ENCODE data around the gene MIEF1. TPM values are rescaled to one million over a fixed set of nuclear protein-coding genes. Genes with fewer than 3 reads are reported as not detected.

The MIEF1 gene
- total RNA-seq, 2 experiments from 2014 or later = 19.8 to 20.4 TPM

DNA sequence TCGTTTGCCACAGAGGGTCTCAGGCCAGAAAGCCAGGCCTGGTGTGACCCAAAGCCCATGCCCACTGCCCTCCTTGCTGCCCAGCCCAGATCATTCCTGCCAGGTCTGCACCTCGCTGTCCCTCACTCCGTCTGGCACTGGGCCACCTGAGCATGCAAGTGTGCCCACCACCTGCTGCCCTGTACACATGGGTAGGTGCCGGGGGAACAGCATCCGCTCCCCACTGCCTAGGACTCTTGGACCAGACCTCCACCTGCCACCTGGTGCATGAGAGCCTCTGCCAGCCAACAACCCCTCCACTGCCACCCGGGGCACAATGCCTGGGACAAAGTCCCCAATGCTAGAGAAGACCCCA is 32.8 kb upstream of the MIEF1 start:
- H3K4me1 Mint-ChIP-seq (ENCODE audit: low read depth) = peaks cover 18% of the 10 kb centered on the region
- intact Hi-C loops (cut with DNase I, micrococcal nuclease) = no loop called here
- no peak overlapping the region for H3K27ac ChIP-seq (ENCODE audit: low read depth in 1 of 2, low read length in 2 of 2)
- no peaks in the 10 kb centered on the region for H3K9me3 ChIP-seq (ENCODE audit: control insufficient read depth in 1 of 2, insufficient read depth in 1 of 2, low read length in 2 of 2)
- DNase-seq (no peak), ATAC-seq (ENCODE audit: poor library complexity) (no peak)
- TF ChIP-seq CTCF (IDR thresholded peaks at IDR 0.05) = no peak
- ChIA-PET CTCF (no interaction called here), POLR2A (no interaction called here)
- H3K36me3 Mint-ChIP-seq (ENCODE audit: low read depth) = no peaks in the 10 kb centered on the region
- no peaks in the 10 kb centered on the region for H3K9me3 Mint-ChIP-seq
- peaks cover 21% of the 10 kb centered on the region for H3K4me1 ChIP-seq (ENCODE audit: insufficient read depth, low read length)
- H3K27ac Mint-ChIP-seq = no peak overlapping the region
- H3K4me3 ChIP-seq (ENCODE audit: low read length) = no peak overlapping the region
- H3K27me3 ChIP-seq (ENCODE audit: control insufficient read depth in 1 of 2, insufficient read depth in 2 of 2, low read length in 2 of 2) = no peaks in the 10 kb centered on the region
- no peak overlapping the region for H3K4me3 Mint-ChIP-seq
- H3K36me3 ChIP-seq (ENCODE audit: insufficient read depth, low read length) = no peaks in the 10 kb centered on the region
- no peaks in the 10 kb centered on the region for H3K27me3 Mint-ChIP-seq

DNA sequence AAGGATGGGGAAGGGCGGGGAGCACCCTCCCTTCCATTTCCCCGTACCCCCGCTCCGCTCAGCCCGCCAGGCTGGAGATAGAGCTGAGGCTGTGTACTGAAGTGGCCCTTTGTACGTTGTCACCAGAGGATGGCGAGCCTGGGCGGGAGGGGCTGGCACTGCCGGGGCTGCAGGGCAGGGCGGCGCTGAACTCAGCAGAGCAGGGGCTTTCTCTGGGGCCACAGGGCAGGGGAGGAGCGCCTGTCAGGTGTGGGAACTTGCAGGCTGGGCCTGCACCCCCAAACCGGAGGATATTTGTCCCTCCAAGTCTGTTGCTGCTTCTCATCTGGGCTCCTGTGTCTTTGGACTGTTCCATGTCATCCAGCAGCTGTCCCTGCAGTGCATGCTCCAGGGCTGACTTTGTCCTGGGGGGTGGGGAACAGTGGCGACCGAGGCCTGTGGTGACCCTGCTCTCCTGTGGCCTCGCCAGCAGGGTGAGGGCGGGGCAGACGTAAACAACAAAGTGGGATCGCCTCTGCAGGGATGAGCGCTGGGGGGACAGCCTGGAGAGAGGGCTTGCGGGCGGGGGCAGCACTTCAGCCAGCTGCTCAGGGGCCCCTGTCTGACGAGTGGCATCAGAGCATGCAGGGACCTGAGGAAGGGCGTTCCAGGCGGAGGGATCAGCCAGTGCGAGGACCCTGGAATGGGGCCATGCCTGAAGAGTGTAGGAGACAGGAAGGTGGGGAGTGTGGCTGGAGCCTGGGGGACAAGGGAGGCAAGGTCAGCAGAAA is 32.2 kb upstream of the MIEF1 start:
- H3K36me3 ChIP-seq (ENCODE audit: insufficient read depth, low read length) = no peaks in the 10 kb centered on the region
- no peaks in the 10 kb centered on the region for H3K36me3 Mint-ChIP-seq (ENCODE audit: low read depth)
- no peak overlapping the region for H3K4me3 ChIP-seq (ENCODE audit: low read length)
- ChIA-PET POLR2A (no interaction called here), CTCF (no interaction called here)
- H3K27me3 Mint-ChIP-seq = no peaks in the 10 kb centered on the region
- H3K4me1 ChIP-seq (ENCODE audit: insufficient read depth, low read length) = peaks cover 21% of the 10 kb centered on the region
- no peak overlapping the region for H3K27ac Mint-ChIP-seq
- ATAC-seq (ENCODE audit: poor library complexity) (no peak), DNase-seq (no peak)
- peaks cover 18% of the 10 kb centered on the region for H3K4me1 Mint-ChIP-seq (ENCODE audit: low read depth)
- no peak overlapping the region for H3K4me3 Mint-ChIP-seq
- intact Hi-C loops (cut with DNase I, micrococcal nuclease) = no loop called here
- no peak for TF ChIP-seq CTCF (IDR thresholded peaks at IDR 0.05)
- H3K9me3 ChIP-seq (ENCODE audit: control insufficient read depth in 1 of 2, insufficient read depth in 1 of 2, low read length in 2 of 2) = no peaks in the 10 kb centered on the region
- no peaks in the 10 kb centered on the region for H3K27me3 ChIP-seq (ENCODE audit: control insufficient read depth in 1 of 2, insufficient read depth in 2 of 2, low read length in 2 of 2)
- no peak overlapping the region for H3K27ac ChIP-seq (ENCODE audit: low read depth in 1 of 2, low read length in 2 of 2)
- H3K9me3 Mint-ChIP-seq = no peaks in the 10 kb centered on the region

DNA sequence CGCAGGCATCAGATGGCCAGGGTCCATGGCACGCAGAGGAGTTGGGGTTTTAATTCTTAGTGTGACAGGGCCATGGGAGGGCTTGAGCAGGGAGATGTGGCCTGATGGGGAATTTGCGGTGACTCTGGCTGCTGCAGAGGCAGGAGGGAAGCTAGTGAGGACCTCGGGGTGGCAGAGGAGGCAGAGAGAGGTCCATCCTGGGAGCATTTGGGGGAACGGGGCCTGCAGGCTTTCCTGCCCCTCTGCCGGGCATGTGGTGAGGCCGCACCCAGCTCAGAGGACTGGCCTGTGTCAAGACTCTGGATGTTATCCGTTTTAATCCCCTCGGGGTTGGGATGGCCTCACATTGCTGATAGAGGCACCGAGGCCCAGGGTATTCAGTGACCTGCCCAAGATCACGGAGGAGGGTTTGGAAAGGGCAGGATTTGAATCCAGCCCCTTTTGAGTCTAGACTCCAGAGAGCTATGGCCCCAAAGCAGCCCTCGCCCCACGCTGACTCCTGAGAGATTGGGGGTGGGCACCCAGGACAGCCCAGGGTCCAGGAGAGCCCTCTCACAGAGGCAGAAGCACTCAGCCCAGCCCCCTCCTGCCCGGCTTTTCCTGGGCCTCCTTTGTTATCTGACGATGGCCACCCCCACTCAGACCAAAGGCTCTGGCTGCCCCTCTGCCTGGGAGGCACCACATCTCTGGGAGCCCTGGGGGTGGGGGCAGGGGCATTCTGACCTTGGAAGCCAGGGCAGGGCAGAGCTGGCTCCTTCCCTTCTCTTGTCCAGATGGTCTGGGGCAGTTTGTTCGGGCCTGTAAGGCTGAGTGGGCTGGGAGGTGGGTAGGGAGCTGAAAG is 31.4 kb upstream of the MIEF1 start:
- intact Hi-C loops (cut with DNase I, micrococcal nuclease) = no loop called here
- Mint-ChIP-seq H3K4me3 (no peak overlapping the region), H3K27ac (no peak overlapping the region), H3K27me3 (no peaks in the 10 kb centered on the region), H3K9me3 (no peaks in the 10 kb centered on the region), H3K36me3 (ENCODE audit: low read depth) (no peaks in the 10 kb centered on the region), H3K4me1 (ENCODE audit: low read depth) (peaks cover 18% of the 10 kb centered on the region)
- Histone ChIP-seq H3K27ac (ENCODE audit: low read depth in 1 of 2, low read length in 2 of 2) (no peak overlapping the region), H3K36me3 (ENCODE audit: insufficient read depth, low read length) (no peaks in the 10 kb centered on the region), H3K9me3 (ENCODE audit: control insufficient read depth in 1 of 2, insufficient read depth in 1 of 2, low read length in 2 of 2) (no peaks in the 10 kb centered on the region), H3K4me1 (ENCODE audit: insufficient read depth, low read length) (peaks cover 21% of the 10 kb centered on the region), H3K4me3 (ENCODE audit: low read length) (no peak overlapping the region), H3K27me3 (ENCODE audit: control insufficient read depth in 1 of 2, insufficient read depth in 2 of 2, low read length in 2 of 2) (no peaks in the 10 kb centered on the region)
- ChIA-PET POLR2A (no interaction called here), CTCF (no interaction called here)
- no peak for DNase-seq
- no peak for ATAC-seq (ENCODE audit: poor library complexity)
- no peak for TF ChIP-seq CTCF (IDR thresholded peaks at IDR 0.05)
